Measurements from ENCODE around the gene RAB38. TPM values are rescaled to one million over a fixed set of nuclear protein-coding genes. Genes with fewer than 3 reads are reported as not detected.
A peak's percentile ranks its signal among the peaks of the same experiment; 100 is the strongest.

RAB38 gene
- 1 to 10 TPM in 4 of 5 donors, not detected in 1; 1.0 to 4.6 (median 2.6) TPM for total RNA-seq
- polyA plus RNA-seq, result 1 to 10 TPM; 1.4 to 9.0 (median 2.9) TPM
- long read RNA-seq, donor 1, partial matches to known transcripts, result 0 of 2 reads
- long read RNA-seq, donor 1, other reads (novel, unspliced or antisense), result 0 of 2 reads
- long read RNA-seq, donor 2, partial matches to known transcripts, result 0 of 2 reads
- long read RNA-seq, donor 2, other reads (novel, unspliced or antisense), result 0 of 2 reads
- long read RNA-seq, donor 3, partial matches to known transcripts, result 0 of 1 reads
- long read RNA-seq, donor 3, other reads (novel, unspliced or antisense), result 0 of 1 reads
- long read RNA-seq, donor 4, partial matches to known transcripts, result 0 of 1 reads
- long read RNA-seq, donor 4, other reads (novel, unspliced or antisense), result 0 of 1 reads
- long read RNA-seq, donor 5, partial matches to known transcripts, result 0 of 2 reads
- long read RNA-seq, donor 5, other reads (novel, unspliced or antisense), result 0 of 2 reads
- long read RNA-seq, donor 6, transcript RAB38-201 (3 exons, 1,465 nt), result major isoform, 5 of 5 reads
- long read RNA-seq, donor 6, partial matches to known transcripts, result 0 of 5 reads
- long read RNA-seq, donor 6, other reads (novel, unspliced or antisense), result 0 of 5 reads
- long read RNA-seq, donor 7, transcript RAB38-201 (3 exons, 1,465 nt), result major isoform, 11 of 11 reads
- long read RNA-seq, donor 7, partial matches to known transcripts, result 0 of 11 reads
- long read RNA-seq, donor 7, other reads (novel, unspliced or antisense), result 0 of 11 reads
- long read RNA-seq, donor 8, partial matches to known transcripts, result 0 of 3 reads
- long read RNA-seq, donor 8, other reads (novel, unspliced or antisense), result 0 of 3 reads
- long read RNA-seq, donor 9, result 0 reads
- long read RNA-seq, donor 10, transcript RAB38-201 (3 exons, 1,465 nt), result major isoform, 6 of 6 reads
- long read RNA-seq, donor 10, partial matches to known transcripts, result 0 of 6 reads
- long read RNA-seq, donor 10, other reads (novel, unspliced or antisense), result 0 of 6 reads

GRCh38 chr11:88174709-88175568 is at the start of gene RAB38:
RAB38 (minus strand) TSS chr11:88175443; CDS start chr11:88175384, 59 bp downstream.
- peak within 1 kb of the TSS; percentile 15 to 69 (median 63) for H3K27ac ChIP-seq
- intact Hi-C loops (cut with DNase I; ENCODE audit: low total_unique reads), result no loop called here

DNA sequence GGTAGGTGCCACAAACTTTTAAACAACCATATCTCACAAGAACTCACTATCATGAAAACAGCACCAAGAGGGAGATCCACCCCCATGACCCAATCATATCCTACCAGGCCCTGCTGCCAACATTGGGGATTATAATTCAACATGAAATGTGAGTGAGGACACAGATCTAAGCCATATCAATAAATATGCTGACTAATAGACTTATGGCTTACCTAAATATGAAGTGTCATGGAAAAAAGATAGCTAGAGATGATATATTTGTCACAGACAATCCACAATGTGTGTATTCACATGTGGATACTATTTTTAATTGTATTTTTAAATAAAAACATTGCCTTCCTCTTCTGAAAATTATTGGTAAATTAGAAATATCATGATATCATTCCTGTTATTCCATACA is 38.2 kb upstream of the RAB38 start:
- no peak overlapping the region for H3K27ac ChIP-seq
- intact Hi-C loops (cut with DNase I; ENCODE audit: low total_unique reads), result no loop called here
- no peak for DNase-seq
- no peaks in the 10 kb centered on the region for H3K36me3 ChIP-seq
- H3K27me3 ChIP-seq, result no peaks in the 10 kb centered on the region
- H3K4me3 ChIP-seq, result no peak overlapping the region
- H3K4me1 ChIP-seq, result no peaks in the 10 kb centered on the region
- TF ChIP-seq POLR2AphosphoS5 (IDR thresholded peaks at IDR 0.05) (no peak), POLR2A (IDR thresholded peaks at IDR 0.05) (no peak), EP300 (IDR thresholded peaks at IDR 0.05) (no peak), CTCF (IDR thresholded peaks at IDR 0.05) (no peak)
- H3K9me3 ChIP-seq, result no peaks in the 10 kb centered on the region

More at GRCh38 chr11:88174709-88175568, at the start of gene RAB38:
- Histone ChIP-seq H3K4me3 (peak within 1 kb of the TSS; percentile 47 to 67 (median 52)), H3K4me1 (peaks cover 9 to 17% (median 14%) of the 10 kb centered on the region in 4 donors), H3K36me3 (no peaks in the 10 kb centered on the region), H3K27me3 (no peaks in the 10 kb centered on the region), H3K9me3 (no peaks in the 10 kb centered on the region)
- TF ChIP-seq EP300 (IDR thresholded peaks at IDR 0.05) (no peak), POLR2AphosphoS5 (IDR thresholded peaks at IDR 0.05) (peak in 2 of 3 donors; percentile 69 to 75)
- WGBS, 5 donors, result 0 to 2% (median 1%) methylated on average over 36 to 54 of the region's 54 CpGs
- peak; percentile 73 to 88 for DNase-seq

GRCh38 chr11:88212300-88212699 is 37.1 kb upstream of the RAB38 start:
- intact Hi-C loops (cut with DNase I; ENCODE audit: low total_unique reads), result no loop called here
- no peak overlapping the region for H3K27ac ChIP-seq
- 43 to 67% (median 53%) methylated on average over 1 of the region's 1 CpG for WGBS, 5 donors
- no peak for DNase-seq
- TF ChIP-seq CTCF (IDR thresholded peaks at IDR 0.05) (no peak), POLR2AphosphoS5 (IDR thresholded peaks at IDR 0.05) (no peak), EP300 (IDR thresholded peaks at IDR 0.05) (no peak), POLR2A (IDR thresholded peaks at IDR 0.05) (no peak)
- H3K36me3 ChIP-seq, result no peaks in the 10 kb centered on the region
- H3K4me3 ChIP-seq, result no peak overlapping the region
- H3K27me3 ChIP-seq, result no peaks in the 10 kb centered on the region
- H3K9me3 ChIP-seq, result no peaks in the 10 kb centered on the region
- H3K4me1 ChIP-seq, result no peaks in the 10 kb centered on the region

DNA sequence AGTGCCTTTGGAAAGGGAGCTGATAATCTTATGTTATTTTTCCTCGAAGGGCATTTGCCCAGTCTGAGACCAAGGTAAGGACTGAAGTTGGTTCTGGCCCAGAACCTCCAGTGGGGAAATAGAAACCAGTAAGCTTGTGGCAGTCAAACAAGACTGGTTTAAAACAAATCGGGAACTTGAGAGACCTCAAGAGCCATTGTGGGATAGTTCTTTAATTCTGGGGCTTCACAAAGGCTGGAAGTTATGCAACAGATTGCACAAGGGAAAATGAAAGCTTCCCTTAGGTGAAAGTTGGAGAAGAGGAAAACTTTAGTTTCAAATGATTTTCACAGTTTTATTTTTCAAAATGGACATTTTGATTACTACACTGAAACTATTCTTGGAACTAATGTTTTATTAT is 33.5 kb upstream of the RAB38 start:
- no peaks in the 10 kb centered on the region for H3K4me1 ChIP-seq
- no peaks in the 10 kb centered on the region for H3K36me3 ChIP-seq
- H3K27me3 ChIP-seq, result no peaks in the 10 kb centered on the region
- WGBS, 5 donors, result 58 to 84% (median 63%) methylated on average over 2 of the region's 2 CpGs
- no peak for DNase-seq
- TF ChIP-seq POLR2A (IDR thresholded peaks at IDR 0.05), result no peak
- TF ChIP-seq EP300 (IDR thresholded peaks at IDR 0.05), result no peak
- no peak for TF ChIP-seq POLR2AphosphoS5 (IDR thresholded peaks at IDR 0.05)
- TF ChIP-seq CTCF (IDR thresholded peaks at IDR 0.05), result no peak
- H3K9me3 ChIP-seq, result no peaks in the 10 kb centered on the region
- H3K27ac ChIP-seq, result no peak overlapping the region
- intact Hi-C loops (cut with DNase I; ENCODE audit: low total_unique reads), result no loop called here
- H3K4me3 ChIP-seq, result no peak overlapping the region
